Measurements from ENCODE around the gene BBX.

The BBX gene

GRCh38 chr3:107797586-107797985 lies 274.8 kb downstream of the BBX start:
- in situ Hi-C loops (cut with MboI; ENCODE audit: low pct_unique_long_range_greater_than_20kb, low sequenced_read_pairs, unreplicated experiment), result no loop called here
- TF ChIP-seq CTCF (IDR thresholded peaks at IDR 0.05; ENCODE audit: extremely low read depth, insufficient read depth, missing control alignments), result no peak
- DNase-seq (ENCODE audit: low spot score), result no peak

GRCh38 chr3:107798381-107798780 lies 275.6 kb downstream of the BBX start:
- in situ Hi-C loops (cut with MboI; ENCODE audit: low pct_unique_long_range_greater_than_20kb, low sequenced_read_pairs, unreplicated experiment), result no loop called here
- no peak for DNase-seq (ENCODE audit: low spot score)
- TF ChIP-seq CTCF (IDR thresholded peaks at IDR 0.05; ENCODE audit: extremely low read depth, insufficient read depth, missing control alignments), result no peak

GRCh38 chr3:107800710-107801109 lies 277.9 kb downstream of the BBX start:
- DNase-seq (ENCODE audit: low spot score), result no peak
- in situ Hi-C loops (cut with MboI; ENCODE audit: low pct_unique_long_range_greater_than_20kb, low sequenced_read_pairs, unreplicated experiment), result no loop called here
- no peak for TF ChIP-seq CTCF (IDR thresholded peaks at IDR 0.05; ENCODE audit: extremely low read depth, insufficient read depth, missing control alignments)

GRCh38 chr3:107803170-107803569 lies 280.4 kb downstream of the BBX start:
- in situ Hi-C loops (cut with MboI; ENCODE audit: low pct_unique_long_range_greater_than_20kb, low sequenced_read_pairs, unreplicated experiment), result no loop called here
- no peak for TF ChIP-seq CTCF (IDR thresholded peaks at IDR 0.05; ENCODE audit: extremely low read depth, insufficient read depth, missing control alignments)

GRCh38 chr3:107806021-107806420 lies 283.3 kb downstream of the BBX start:
- TF ChIP-seq CTCF (IDR thresholded peaks at IDR 0.05; ENCODE audit: extremely low read depth, insufficient read depth, missing control alignments), result no peak
- DNase-seq (ENCODE audit: low spot score), result no peak
- in situ Hi-C loops (cut with MboI; ENCODE audit: low pct_unique_long_range_greater_than_20kb, low sequenced_read_pairs, unreplicated experiment), result no loop called here

More at GRCh38 chr3:107803170-107803569, 280.4 kb downstream of the BBX start:
- no peak for DNase-seq (ENCODE audit: low spot score)

- DNase-seq (ENCODE audit: low spot score), result no peak
- in situ Hi-C loops (cut with MboI; ENCODE audit: low pct_unique_long_range_greater_than_20kb, low sequenced_read_pairs, unreplicated experiment), result no loop called here
- TF ChIP-seq CTCF (IDR thresholded peaks at IDR 0.05; ENCODE audit: extremely low read depth, insufficient read depth, missing control alignments), result no peak
Measured at GRCh38 chr3:107806536-107806935, 283.8 kb downstream of the BBX start.
